Mesenchymal stem cell (in vitro differentiated cells and primary cell): ENCODE data around the gene VCPKMT. TPM values are rescaled to one million over a fixed set of nuclear protein-coding genes. Genes with fewer than 3 reads are reported as not detected.

ENCODE experiments used
- DNase-seq: peaks from one replicate; pipeline ENCODE4 v3.0.0-alpha.2; 2013
- H2AFZ ChIP-seq: one replicate; pipeline ENCODE4 v1.6.1; 2013; ENCODE audit warnings: low read depth, mild to moderate bottlenecking, control low read depth, inconsistent platforms, low read length, moderate library complexity
- H2AK5ac ChIP-seq: 2 replicates; pipeline ENCODE4 v1.6.1; 2013; ENCODE audit warnings: low read length, moderate library complexity, mild to moderate bottlenecking, inconsistent platforms; ENCODE audit not compliant: severe bottlenecking
- H2BK120ac ChIP-seq: one replicate; pipeline ENCODE4 v1.6.1; 2013; ENCODE audit warnings: low read depth, mild to moderate bottlenecking, inconsistent platforms, low read length, moderate library complexity
- H2BK12ac ChIP-seq, 2 experiments: one replicate each; pipeline ENCODE4 v1.6.1; 2013; ENCODE audit warnings: inconsistent platforms in 2 of 2, low read length in 2 of 2, mild to moderate bottlenecking in 2 of 2, moderate library complexity in 2 of 2, control low read depth in 1 of 2
- H2BK15ac ChIP-seq: one replicate; pipeline ENCODE4 v1.6.1; 2013; ENCODE audit warnings: mild to moderate bottlenecking, low read depth, inconsistent platforms; ENCODE audit not compliant: poor library complexity, severe bottlenecking
- H2BK5ac ChIP-seq: 2 replicates; pipeline ENCODE4 v1.6.1; 2013; ENCODE audit warnings: low read depth, mild to moderate bottlenecking, low read length, control low read depth, inconsistent platforms; ENCODE audit not compliant: poor library complexity, severe bottlenecking
- H3K14ac ChIP-seq, 2 experiments: one replicate each; pipeline ENCODE4 v1.6.1; 2013; ENCODE audit warnings: inconsistent platforms in 2 of 2, low read length in 2 of 2, control low read depth in 1 of 2, mild to moderate bottlenecking in 1 of 2, moderate library complexity in 1 of 2
- H3K18ac ChIP-seq, 2 experiments: one replicate each; pipeline ENCODE4 v1.6.1; 2013; ENCODE audit warnings: inconsistent platforms in 2 of 2, low read length in 2 of 2, control low read depth in 1 of 2, low read depth in 1 of 2, mild to moderate bottlenecking in 1 of 2
- H3K23ac ChIP-seq, 2 experiments: one replicate each; pipeline ENCODE4 v1.6.1; 2013; ENCODE audit warnings: inconsistent platforms in 2 of 2, low read length in 2 of 2, mild to moderate bottlenecking in 2 of 2, moderate library complexity in 2 of 2, control low read depth in 1 of 2
- H3K27ac ChIP-seq: 2 replicates; pipeline ENCODE4 v1.5.1; 2013; ENCODE audit warnings: mild to moderate bottlenecking, moderate library complexity, low read length, control low read depth, inconsistent platforms; ENCODE audit not compliant: poor library complexity, severe bottlenecking
- H3K27me3 ChIP-seq, 2 experiments: 2 replicates each; pipeline versions ENCODE4 v1.6.1 to v1.7.0; 2013; ENCODE audit warnings: low read length in 2 of 2, mild to moderate bottlenecking in 2 of 2, moderate library complexity in 2 of 2, control low read depth in 1 of 2, inconsistent platforms in 1 of 2; ENCODE audit not compliant: control insufficient read depth in 1 of 2, insufficient read depth in 1 of 2
- H3K36me3 ChIP-seq, 2 experiments: 2 replicates each; pipeline versions ENCODE4 v1.6.1 to v1.7.0; 2013; ENCODE audit warnings: low read length in 2 of 2, control low read depth in 1 of 2, inconsistent platforms in 1 of 2, low read depth in 1 of 2, mild to moderate bottlenecking in 1 of 2; ENCODE audit not compliant: insufficient read depth in 2 of 2, control insufficient read depth in 1 of 2
- H3K4ac ChIP-seq, 2 experiments: one replicate each; pipeline ENCODE4 v1.6.1; 2013; ENCODE audit warnings: inconsistent platforms in 2 of 2, low read length in 2 of 2, mild to moderate bottlenecking in 2 of 2, moderate library complexity in 2 of 2, control low read depth in 1 of 2, low read depth in 1 of 2
- H3K4me1 ChIP-seq: 2 replicates; pipeline ENCODE4 v1.6.1; 2013; ENCODE audit warnings: low read depth, low read length, control low read depth; ENCODE audit not compliant: control insufficient read depth, insufficient read depth
- H3K4me2 ChIP-seq: 2 replicates; pipeline ENCODE4 v1.6.1; 2013; ENCODE audit warnings: low read length, mild to moderate bottlenecking, inconsistent platforms; ENCODE audit not compliant: poor library complexity, severe bottlenecking
- H3K4me3 ChIP-seq, 2 experiments: 2 replicates each; pipeline versions ENCODE4 v1.5.1 to v1.7.0; 2013; ENCODE audit warnings: low read length in 2 of 2, mild to moderate bottlenecking in 2 of 2, control low read depth in 1 of 2, low read depth in 1 of 2; ENCODE audit not compliant: insufficient read depth in 1 of 2
- H3K79me1 ChIP-seq: replicated peaks from 2 replicates; pipeline ENCODE4 v1.6.1; 2013; ENCODE audit warnings: mild to moderate bottlenecking, control low read depth, low read length, inconsistent platforms; ENCODE audit not compliant: poor library complexity, severe bottlenecking
- H3K9ac ChIP-seq: 2 replicates; pipeline ENCODE4 v1.7.0; 2013; ENCODE audit warnings: mild to moderate bottlenecking, low read length, moderate library complexity
- H3K9me3 ChIP-seq: 2 replicates; pipeline ENCODE4 v1.7.0; 2013; ENCODE audit warnings: mild to moderate bottlenecking, low read length; ENCODE audit not compliant: control insufficient read depth
- H4K8ac ChIP-seq: one replicate; pipeline ENCODE4 v1.6.1; 2013; ENCODE audit warnings: inconsistent platforms, mild to moderate bottlenecking, low read length, moderate library complexity
- H4K91ac ChIP-seq: one replicate; pipeline ENCODE4 v1.6.1; 2013; ENCODE audit warnings: mild to moderate bottlenecking, low read length, inconsistent platforms
- WGBS: methylation state at CpG from one replicate; pipeline ENCODE4 v1.1.7; 2013; ENCODE audit warnings: mixed read lengths; 5-methylcytosine and 5-hydroxymethylcytosine counted together
- small RNA-seq: library from polyadenylated mRNA; stranded (forward); fragments of <200 nt; extraction: miRNeasy Mini kit (QIAGEN cat#:217004); gene quantifications from one replicate; pipeline ENCODE3, GENCODE V24; 2013; ENCODE audit warnings: low read depth

The VCPKMT gene

GRCh38 chr14:50060871-50061663 lies 55.3 kb downstream of the VCPKMT start:
- 25% methylated on average over 9 of the region's 12 CpGs for WGBS
- no peak overlapping the region for H3K4me2 ChIP-seq
- peak overlapping the region; percentile 95 for H4K91ac ChIP-seq
- peak overlapping the region; percentile 93 for H2AK5ac ChIP-seq
- H2BK5ac ChIP-seq, result peak overlapping the region; percentile 93
- peaks cover 31% of the 10 kb centered on the region for H3K4me1 ChIP-seq
- H2BK120ac ChIP-seq, result peak overlapping the region; percentile 65
- no peaks in the 10 kb centered on the region for H3K9me3 ChIP-seq
- peak overlapping the region; percentile 94 for H4K8ac ChIP-seq
- H3K18ac ChIP-seq, result peak overlapping the region; percentile 16 to 98
- DNase-seq, result peak; percentile 97
- H2BK15ac ChIP-seq, result peak overlapping the region; percentile 8
- peak overlapping the region; percentile 44 to 99 for H2BK12ac ChIP-seq
- no peaks in the 10 kb centered on the region for H3K79me1 ChIP-seq
- H3K23ac ChIP-seq, result no peak overlapping the region
- peak overlapping the region; percentile 98 for H3K27ac ChIP-seq
- peak overlapping the region in 1 of 2 experiments; percentile 45 for H3K4me3 ChIP-seq
- no peak overlapping the region for H3K14ac ChIP-seq
- no peaks in the 10 kb centered on the region for H3K36me3 ChIP-seq
- peak overlapping the region; percentile 83 for H3K9ac ChIP-seq
- H3K4ac ChIP-seq, result peak overlapping the region; percentile 92 to 99
- no peaks in the 10 kb centered on the region for H3K27me3 ChIP-seq
- no peak overlapping the region for H2AFZ ChIP-seq

- peak overlapping the region; percentile 52 for H4K8ac ChIP-seq
- peak overlapping the region; percentile 92 to 94 for H3K4ac ChIP-seq
- peak overlapping the region in 1 of 2 experiments; percentile 45 for H3K4me3 ChIP-seq
- H2BK12ac ChIP-seq, result peak overlapping the region; percentile 14 to 99
- H4K91ac ChIP-seq, result peak overlapping the region; percentile 95
- peak overlapping the region; percentile 65 for H2BK120ac ChIP-seq
- peak overlapping the region; percentile 98 for H3K27ac ChIP-seq
- H3K18ac ChIP-seq, result peak overlapping the region; percentile 16 to 95
- no peak overlapping the region for H3K4me2 ChIP-seq
- H3K23ac ChIP-seq, result peak overlapping the region in 1 of 2 experiments; percentile 16
- WGBS, result 97% methylated on average over 13 of the region's 13 CpGs
- DNase-seq, result no peak
- peak overlapping the region; percentile 93 for H2AK5ac ChIP-seq
- peak overlapping the region; percentile 83 for H3K9ac ChIP-seq
- H3K36me3 ChIP-seq, result no peaks in the 10 kb centered on the region
- no peaks in the 10 kb centered on the region for H3K27me3 ChIP-seq
- no peak overlapping the region for H2BK5ac ChIP-seq
- peak overlapping the region in 1 of 2 experiments; percentile 51 for H3K14ac ChIP-seq
- H3K4me1 ChIP-seq, result peaks cover 31% of the 10 kb centered on the region
- peak overlapping the region; percentile 39 for H2BK15ac ChIP-seq
- H3K79me1 ChIP-seq, result no peaks in the 10 kb centered on the region
- H2AFZ ChIP-seq, result peak overlapping the region; percentile 29
- H3K9me3 ChIP-seq, result no peaks in the 10 kb centered on the region
Measured at GRCh38 chr14:50059763-50060616, 56.4 kb downstream of the VCPKMT start.

Small RNAs within 50 kb of the gene (small RNA-seq; reads per million reads assigned to genes)
- gene RF00019, result not detected
